HUES6 (cell line): Measurements from ENCODE around the gene COMP.

ENCODE experiments used
- H3K27ac ChIP-seq: 2 replicates; pipeline ENCODE4 v1.7.0; 2013; ENCODE audit warnings: low read depth, mild to moderate bottlenecking, low read length, inconsistent platforms
- H3K27me3 ChIP-seq: 2 replicates; pipeline ENCODE4 v1.6.1; 2013; ENCODE audit warnings: low read length; ENCODE audit not compliant: control insufficient read depth, insufficient read depth
- H3K36me3 ChIP-seq: 2 replicates; pipeline ENCODE4 v1.6.1; 2013; ENCODE audit warnings: low read length; ENCODE audit not compliant: control insufficient read depth, insufficient read depth
- H3K4me1 ChIP-seq: 2 replicates; pipeline ENCODE4 v1.6.1; 2013; ENCODE audit warnings: low read length; ENCODE audit not compliant: control insufficient read depth, insufficient read depth
- H3K4me3 ChIP-seq: 2 replicates; pipeline ENCODE4 v1.5.1; 2013; ENCODE audit warnings: low read depth, low read length
- H3K9ac ChIP-seq: one replicate; pipeline ENCODE4 v1.6.1; 2013; ENCODE audit warnings: mild to moderate bottlenecking, low read length
- H3K9me3 ChIP-seq: 2 replicates; pipeline ENCODE4 v1.6.1; 2013; ENCODE audit warnings: low read depth, low read length; ENCODE audit not compliant: control insufficient read depth, insufficient read depth

The COMP gene

DNA sequence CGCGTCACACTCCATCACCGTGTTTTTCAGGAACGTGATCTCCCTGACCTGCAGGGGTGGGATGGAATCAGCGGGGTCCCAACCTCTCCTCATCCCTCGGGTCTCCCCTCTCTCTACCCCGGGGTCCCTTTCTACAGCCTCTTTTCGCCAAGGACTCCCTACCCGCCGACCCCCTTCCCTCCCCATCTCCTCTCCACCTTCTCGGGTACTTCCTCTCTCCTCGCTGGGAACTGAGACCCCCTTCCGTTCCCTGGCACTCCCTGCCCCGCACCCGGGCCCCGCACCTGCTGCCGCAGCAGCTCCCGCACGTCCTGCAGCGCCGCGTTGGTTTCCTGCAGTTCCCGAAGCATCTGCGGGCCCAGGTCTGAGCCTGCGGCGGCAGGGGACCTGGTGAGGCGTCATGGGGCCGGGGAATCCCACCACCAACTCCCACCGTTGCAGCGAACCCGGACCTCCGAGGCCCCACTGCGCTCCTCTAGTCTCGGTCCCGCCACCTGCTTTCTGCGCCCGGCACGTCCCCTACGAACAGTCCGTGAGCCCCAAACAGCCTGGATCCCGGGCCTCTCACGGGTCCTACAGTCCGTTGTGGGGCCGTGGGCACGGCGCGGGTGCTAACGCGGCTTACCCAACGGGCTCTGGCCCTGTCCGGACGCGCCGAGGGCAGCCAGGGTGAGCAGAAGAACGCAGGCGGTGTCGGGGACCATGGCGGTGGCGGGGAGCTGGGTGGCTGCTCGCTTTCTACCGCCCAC, at the start of gene COMP:
COMP (minus strand) TSS at position 740 of the 749 bp plus-strand sequence; CDS start at position 704, 36 bp downstream.
- Histone ChIP-seq H3K36me3 (no peaks in the 10 kb centered on the region), H3K27ac (no peak within 1 kb of the TSS), H3K27me3 (peaks cover 100% of the 10 kb centered on the region), H3K4me1 (peaks cover 18% of the 10 kb centered on the region), H3K9ac (no peak within 1 kb of the TSS), H3K9me3 (no peaks in the 10 kb centered on the region), H3K4me3 (peak within 1 kb of the TSS; percentile 57)

DNA sequence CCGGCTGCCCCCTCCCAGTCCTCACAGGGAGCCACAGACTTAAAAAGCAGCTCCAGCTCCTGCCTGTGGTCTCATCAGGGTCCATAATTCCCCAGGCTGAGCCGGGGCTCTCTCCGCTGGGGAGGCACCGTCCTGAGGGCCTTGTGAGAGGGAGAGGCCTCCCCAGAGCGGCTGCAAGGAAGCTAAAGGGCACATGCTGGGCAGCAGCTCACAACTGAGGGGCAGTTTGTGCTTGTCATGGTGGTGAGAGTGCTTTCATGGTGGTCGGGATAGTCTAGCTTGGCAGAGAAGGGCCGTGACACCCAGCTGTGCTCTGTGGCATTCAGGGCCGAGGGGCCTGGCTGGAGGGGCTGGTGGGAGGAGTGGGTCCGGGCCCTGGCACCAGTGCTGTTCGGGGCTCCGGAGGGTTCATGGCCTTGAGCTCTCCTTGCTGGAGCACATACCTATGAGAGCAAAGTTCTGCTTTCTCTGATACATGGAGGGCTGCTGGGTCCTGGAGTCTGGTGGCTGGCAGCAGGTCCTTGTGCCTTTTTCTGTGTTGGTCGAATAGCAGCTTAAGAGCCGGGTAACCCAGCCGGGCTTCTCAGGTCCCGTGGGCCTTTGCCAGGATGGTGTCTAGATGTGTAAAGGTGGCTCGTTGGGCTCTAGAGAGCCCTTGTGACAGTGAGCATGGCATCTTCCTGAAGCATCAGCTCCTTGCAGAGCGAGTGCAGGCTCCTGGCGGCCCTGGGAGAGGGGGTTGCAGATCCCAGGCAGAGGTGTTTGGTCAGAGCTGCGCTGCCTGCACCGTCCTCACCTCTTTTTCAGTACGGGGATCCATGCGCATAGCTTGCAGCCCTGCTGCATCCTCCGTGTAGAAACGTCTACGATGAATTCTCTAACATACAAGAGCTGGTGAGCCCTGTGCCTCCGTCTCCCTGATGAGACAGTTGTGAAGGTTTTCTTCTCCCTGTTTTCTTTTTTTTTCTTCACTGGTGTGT, 49.5 kb upstream of the COMP start:
- Histone ChIP-seq H3K27me3 (no peaks in the 10 kb centered on the region), H3K9me3 (no peaks in the 10 kb centered on the region), H3K4me1 (peaks cover 21% of the 10 kb centered on the region), H3K27ac (no peak overlapping the region), H3K36me3 (peaks cover 23% of the 10 kb centered on the region), H3K4me3 (no peak overlapping the region), H3K9ac (no peak overlapping the region)

DNA sequence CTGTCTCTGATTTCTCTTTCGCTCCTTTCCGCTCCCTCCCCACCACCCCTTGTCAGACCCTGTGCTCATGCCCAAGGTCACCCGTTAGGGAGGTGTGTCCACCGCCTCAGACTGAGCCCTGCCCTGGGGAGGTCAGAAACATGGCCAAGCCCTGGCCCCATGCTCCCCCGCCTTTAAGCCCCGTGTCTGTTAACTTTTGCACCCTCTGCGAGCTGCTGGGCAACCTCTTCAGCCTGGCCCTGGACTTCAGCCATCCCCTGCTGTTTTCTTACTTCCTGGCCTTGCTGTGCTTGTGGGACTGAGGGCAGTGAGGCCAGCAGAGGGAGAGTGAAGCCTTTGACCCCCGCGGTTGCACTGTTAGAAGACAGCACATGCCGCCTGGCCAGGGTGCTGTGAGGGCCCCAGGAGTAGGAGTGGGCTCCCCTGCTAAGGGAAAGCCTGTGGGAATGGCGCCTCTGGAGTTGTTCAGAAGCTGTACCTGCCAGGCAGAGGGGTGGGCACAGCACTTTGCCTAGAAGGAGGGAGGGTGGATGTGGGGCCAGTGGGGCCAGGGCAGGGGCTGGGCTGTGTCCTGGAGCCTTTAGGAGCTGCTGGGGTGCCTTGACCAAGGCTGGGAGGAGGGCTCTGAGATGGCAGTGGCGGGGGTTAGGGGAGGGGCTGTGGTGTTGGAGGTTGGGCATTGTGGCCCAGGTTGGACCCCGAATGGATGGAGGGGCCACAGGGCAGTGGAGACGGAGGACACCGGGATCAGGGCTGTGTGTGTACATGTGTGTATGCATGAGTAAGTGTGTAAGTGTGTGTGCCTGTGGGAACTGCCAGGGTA, 48.6 kb upstream of the COMP start:
- Histone ChIP-seq H3K4me1 (peaks cover 24% of the 10 kb centered on the region), H3K36me3 (peaks cover 30% of the 10 kb centered on the region), H3K4me3 (no peak overlapping the region), H3K27ac (no peak overlapping the region), H3K9ac (no peak overlapping the region), H3K27me3 (no peaks in the 10 kb centered on the region), H3K9me3 (no peaks in the 10 kb centered on the region)

DNA sequence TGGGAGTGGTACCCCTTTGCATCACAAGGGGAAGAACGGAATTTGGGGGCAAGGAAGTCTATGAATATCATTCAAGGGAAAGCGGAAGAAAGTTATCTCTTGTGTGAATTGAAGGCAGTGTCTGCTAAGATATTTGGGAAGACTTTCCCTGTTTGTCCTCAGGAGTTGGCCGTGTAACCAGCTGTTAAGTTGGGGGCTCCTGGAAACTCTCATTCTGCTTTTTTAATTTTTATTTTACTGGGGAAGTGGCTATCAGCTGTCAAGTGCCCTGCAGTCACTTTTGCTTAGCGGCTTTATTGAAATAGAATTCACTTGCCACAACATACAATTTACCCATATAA, 43.5 kb upstream of the COMP start:
- H3K27me3 ChIP-seq, result peaks cover 3% of the 10 kb centered on the region; the same call in 1 of the 2 replicates
- H3K9ac ChIP-seq, result no peak overlapping the region
- H3K36me3 ChIP-seq, result peaks cover 31% of the 10 kb centered on the region
- H3K4me1 ChIP-seq, result peaks cover 23% of the 10 kb centered on the region
- H3K27ac ChIP-seq, result no peak overlapping the region
- H3K4me3 ChIP-seq, result peak overlapping the region; percentile 98
- no peaks in the 10 kb centered on the region for H3K9me3 ChIP-seq

DNA sequence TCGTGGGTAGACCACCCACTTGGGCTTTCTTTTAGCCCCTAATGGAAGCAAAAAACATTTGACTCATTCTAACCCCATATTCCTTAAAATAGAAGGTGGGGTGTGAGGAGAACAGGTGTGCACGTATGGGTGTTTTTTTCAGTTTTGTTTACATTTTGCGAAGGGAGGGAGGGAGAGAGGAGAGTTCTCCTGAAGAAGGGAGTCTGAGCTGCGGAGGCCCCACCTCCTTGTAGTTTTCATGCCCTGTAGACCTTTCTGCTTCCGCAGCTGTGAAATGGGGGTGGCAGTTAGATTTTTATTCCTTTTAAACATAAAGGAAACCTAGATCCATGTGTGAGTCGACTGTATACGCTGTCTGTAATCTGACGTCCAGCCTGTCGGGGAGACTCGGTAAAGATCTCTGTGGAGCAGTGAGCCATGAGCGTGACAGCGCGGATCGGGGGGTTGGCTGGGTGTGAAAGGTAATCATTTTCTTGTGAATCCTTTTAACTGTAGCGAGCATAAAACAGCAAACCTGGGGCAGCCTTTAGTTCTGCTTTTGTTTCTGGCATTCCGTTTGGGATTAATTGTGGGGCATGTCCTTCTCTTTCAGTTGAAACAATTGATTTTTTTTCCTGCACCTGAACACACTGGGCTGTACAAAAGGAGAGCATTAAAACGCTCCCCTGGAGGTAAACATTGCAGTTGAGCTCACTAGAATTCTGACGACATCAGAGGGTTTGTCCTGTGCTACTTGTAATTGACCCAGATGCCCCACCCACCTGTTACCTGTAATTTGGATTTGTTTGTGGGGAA, 42.9 kb upstream of the COMP start:
- Histone ChIP-seq H3K4me3 (peak overlapping the region; percentile 98), H3K27ac (no peak overlapping the region), H3K27me3 (peaks cover 3% of the 10 kb centered on the region; the same call in 1 of the 2 replicates), H3K36me3 (peaks cover 31% of the 10 kb centered on the region), H3K9me3 (no peaks in the 10 kb centered on the region), H3K9ac (peak overlapping the region; percentile 18), H3K4me1 (peaks cover 18% of the 10 kb centered on the region)

DNA sequence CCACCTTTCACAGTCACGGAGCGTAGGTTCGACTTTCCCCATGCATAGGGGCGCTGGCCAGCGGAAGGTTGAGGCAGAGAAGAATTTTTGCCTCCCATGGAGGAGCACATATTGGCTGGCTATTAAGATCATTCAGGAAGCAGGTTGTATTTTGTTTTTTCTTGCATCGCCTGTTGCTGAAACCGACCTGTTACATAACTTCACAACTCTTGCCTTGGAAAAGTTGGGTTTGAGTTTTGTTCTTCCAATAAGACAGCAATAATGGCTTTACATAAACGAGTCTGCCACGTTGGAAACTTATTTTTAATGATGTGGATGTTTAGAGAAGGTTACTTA, 42.0 kb upstream of the COMP start:
- Histone ChIP-seq H3K4me1 (peaks cover 18% of the 10 kb centered on the region), H3K36me3 (peaks cover 31% of the 10 kb centered on the region), H3K27ac (peak overlapping the region; percentile 73; the same call in 1 of the 2 replicates), H3K4me3 (peak overlapping the region; percentile 98), H3K27me3 (peaks cover 7% of the 10 kb centered on the region), H3K9me3 (no peaks in the 10 kb centered on the region), H3K9ac (peak overlapping the region; percentile 97)

DNA sequence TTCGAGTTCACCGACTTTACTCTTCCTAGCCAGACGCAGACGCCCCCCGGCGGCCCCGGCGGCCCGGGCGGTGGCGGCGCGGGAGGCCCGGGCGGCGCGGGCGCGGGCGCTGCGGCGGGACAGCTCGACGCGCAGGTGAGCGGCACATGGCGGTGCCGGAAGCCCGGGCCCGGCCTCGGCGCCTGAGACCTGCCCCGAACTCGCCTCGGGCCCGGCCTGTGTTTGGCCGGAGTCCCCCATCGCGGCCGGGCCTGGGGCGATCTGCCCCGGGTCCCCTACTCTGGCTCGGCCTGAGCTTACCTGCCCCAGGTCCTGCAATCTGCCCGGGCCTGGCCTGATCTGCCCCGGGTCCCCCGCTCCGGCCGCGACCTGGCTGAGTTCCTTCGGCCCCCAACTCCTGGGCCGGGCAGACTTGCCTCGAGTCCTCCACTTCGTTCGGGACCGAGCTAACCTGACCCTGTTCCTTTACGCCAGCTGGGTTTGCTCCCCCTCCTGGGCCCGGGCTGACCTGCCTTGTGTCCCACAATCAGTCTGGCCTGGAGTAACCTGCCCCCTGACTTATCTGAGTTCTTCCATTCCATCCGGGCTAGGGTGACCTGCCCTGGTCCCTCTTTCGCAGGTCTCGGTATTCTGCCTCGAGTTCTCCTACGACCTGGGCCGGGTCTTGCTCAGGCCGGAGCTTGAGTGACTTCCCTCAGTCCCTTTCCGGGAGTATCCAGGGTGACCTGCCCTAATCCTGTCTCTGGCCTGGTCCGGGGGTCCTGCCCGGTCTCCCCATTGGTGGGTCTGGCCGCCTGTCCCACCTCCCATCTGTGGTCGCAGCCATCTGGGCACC, 41.4 kb upstream of the COMP start:
- Histone ChIP-seq H3K4me1 (peaks cover 18% of the 10 kb centered on the region), H3K9ac (peak overlapping the region; percentile 97), H3K27me3 (peaks cover 10% of the 10 kb centered on the region), H3K9me3 (no peaks in the 10 kb centered on the region), H3K36me3 (peaks cover 25% of the 10 kb centered on the region), H3K27ac (peak overlapping the region; percentile 94; the same call in 1 of the 2 replicates), H3K4me3 (peak overlapping the region; percentile 98)

DNA sequence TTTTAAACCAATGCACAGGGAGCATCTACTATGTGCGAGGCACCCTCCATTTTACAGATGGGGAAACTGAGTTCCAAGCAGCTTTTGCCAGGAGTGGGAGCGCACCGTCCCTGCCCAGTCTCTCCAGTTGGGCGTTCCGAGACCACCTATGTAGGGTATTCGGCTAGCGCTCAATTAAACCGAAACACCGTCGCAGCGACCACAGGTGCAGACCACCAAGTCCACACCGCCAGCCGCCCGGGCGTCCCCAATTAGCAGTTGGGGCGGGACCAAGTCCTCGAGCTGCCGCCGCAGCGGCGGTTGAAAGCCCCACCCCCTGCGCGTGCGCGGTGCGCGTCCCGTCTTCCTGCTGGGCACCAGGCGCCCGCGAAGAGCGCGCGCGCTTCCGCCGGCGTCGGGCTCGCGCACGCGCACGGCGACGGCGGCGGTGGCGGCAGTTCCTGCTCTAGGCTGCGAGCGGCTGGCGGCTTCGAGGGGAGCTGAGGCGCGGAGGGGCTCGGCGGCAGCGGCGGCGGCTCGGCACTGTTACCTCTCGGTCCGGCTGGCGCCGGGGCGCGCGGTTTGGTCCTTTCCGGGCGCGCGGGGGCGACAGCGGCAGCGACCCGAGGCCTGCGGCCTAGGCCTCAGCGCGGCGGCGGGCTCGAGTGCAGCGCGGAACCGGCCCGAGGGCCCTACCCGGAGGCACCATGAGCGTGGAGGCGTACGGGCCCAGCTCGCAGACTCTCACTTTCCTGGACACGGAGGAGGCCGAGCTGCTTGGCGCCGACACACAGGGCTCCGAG, 40.6 kb upstream of the COMP start, which contains the start of gene UPF1:
UPF1 (plus strand) TSS at position 436 of the 782 bp plus-strand sequence; CDS start at position 687, 251 bp downstream.
- H3K9ac ChIP-seq, result peak within 1 kb of the TSS; percentile 97
- H3K9me3 ChIP-seq, result peaks cover 6% of the 10 kb centered on the region; the same call in 1 of the 2 replicates
- H3K4me1 ChIP-seq, result peaks cover 18% of the 10 kb centered on the region
- peaks cover 19% of the 10 kb centered on the region for H3K36me3 ChIP-seq
- H3K27ac ChIP-seq, result peak within 1 kb of the TSS; percentile 94; the same call in 1 of the 2 replicates
- H3K4me3 ChIP-seq, result peak within 1 kb of the TSS; percentile 98
- peaks cover 10% of the 10 kb centered on the region for H3K27me3 ChIP-seq

DNA sequence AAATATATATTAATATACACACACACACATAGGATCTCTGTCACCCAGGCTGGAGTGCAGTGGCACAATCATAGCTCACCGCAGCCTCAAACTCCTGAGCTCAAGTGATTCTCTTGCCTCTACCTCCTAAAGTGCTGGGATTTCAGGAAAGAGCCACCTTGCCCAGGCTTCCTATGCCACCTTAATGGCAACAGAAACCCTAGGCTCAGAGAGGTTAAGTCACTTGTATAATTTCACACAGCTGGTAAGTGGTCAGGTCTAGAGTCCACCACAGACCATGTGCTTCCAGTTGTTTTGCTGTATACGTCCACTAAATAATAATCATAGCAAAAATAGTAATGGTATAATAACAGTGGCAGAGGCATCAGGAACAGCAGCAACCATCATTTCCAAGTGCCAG, 39.4 kb upstream of the COMP start:
- Histone ChIP-seq H3K4me1 (peaks cover 18% of the 10 kb centered on the region), H3K36me3 (peaks cover 12% of the 10 kb centered on the region), H3K9me3 (peaks cover 7% of the 10 kb centered on the region; the same call in 1 of the 2 replicates), H3K27ac (no peak overlapping the region), H3K9ac (no peak overlapping the region), H3K27me3 (peaks cover 10% of the 10 kb centered on the region), H3K4me3 (no peak overlapping the region)
